HL-60 (cell line): ENCODE data around the gene FAM32A.

ENCODE experiments used
- DNase-seq, 2 experiments: peaks; one replicate each; pipeline ENCODE4 v3.0.0-alpha.2; 2010 to 2020; ENCODE audit warnings: low read depth in 1 of 2, low spot score in 1 of 2
- H3K27ac ChIP-seq: fragments of 250-450 bp; sonication (Bioruptor Pico); replicated peaks from 2 replicates; pipeline ENCODE4 v1.5.1; 2020; ENCODE audit warnings: mild to moderate bottlenecking, moderate library complexity
- H3K27me3 ChIP-seq: fragments of 250-450 bp; sonication (Bioruptor Pico); 2 replicates; pipeline ENCODE4 v1.5.1; 2021; ENCODE audit warnings: mild to moderate bottlenecking, moderate library complexity; ENCODE audit not compliant: insufficient read depth, poor library complexity, severe bottlenecking
- H3K4me3 ChIP-seq: replicated peaks from 2 replicates; pipeline ENCODE4 v1.5.1; 2011; ENCODE audit warnings: mild to moderate bottlenecking, control low read depth, low read length; ENCODE audit not compliant: insufficient read depth
- CTCF ChIP-seq: IDR thresholded peaks from one replicate; pipeline ENCODE4 v1.5.1; 2011; ENCODE audit warnings: low read length, control low read depth, inconsistent platforms; ENCODE audit not compliant: insufficient read depth
- GABPA ChIP-seq: IDR thresholded peaks from 2 replicates; pipeline ENCODE4 v1.6.1; 2012; ENCODE audit warnings: low read depth
- POLR2AphosphoS5 ChIP-seq: IDR thresholded peaks from 2 replicates; pipeline ENCODE4 v1.6.1; 2012; ENCODE audit warnings: low read depth
- REST ChIP-seq: IDR thresholded peaks from 2 replicates; pipeline ENCODE4 v1.6.1; 2012; ENCODE audit warnings: low read depth; ENCODE audit not compliant: insufficient replicate concordance
- SPI1 ChIP-seq: IDR thresholded peaks from 2 replicates; pipeline ENCODE4 v1.6.1; 2012; ENCODE audit warnings: low read depth, mild to moderate bottlenecking, borderline replicate concordance

Gene FAM32A

GRCh38 chr19:16223746-16224145 is 38.5 kb downstream of the FAM32A start:
- no peak for DNase-seq
- no peaks in the 10 kb centered on the region for H3K27me3 ChIP-seq
- H3K4me3 ChIP-seq = no peak overlapping the region
- TF ChIP-seq GABPA = no peak
- no peak for TF ChIP-seq SPI1
- TF ChIP-seq POLR2AphosphoS5 = no peak
- TF ChIP-seq CTCF = no peak
- no peak for TF ChIP-seq REST
- H3K27ac ChIP-seq = no peak overlapping the region

- H3K27me3 ChIP-seq = no peaks in the 10 kb centered on the region
- H3K4me3 ChIP-seq = no peak overlapping the region
- H3K27ac ChIP-seq = no peak overlapping the region
- DNase-seq = no peak
- TF ChIP-seq CTCF = no peak
- TF ChIP-seq SPI1 = no peak
Measured at GRCh38 chr19:16224293-16225045, 39.3 kb downstream of the FAM32A start.

GRCh38 chr19:16225279-16226183 is 40.3 kb downstream of the FAM32A start:
- Histone ChIP-seq H3K27ac (no peak overlapping the region), H3K27me3 (no peaks in the 10 kb centered on the region), H3K4me3 (no peak overlapping the region)
- no peak for DNase-seq
- TF ChIP-seq REST (no peak), GABPA (no peak), CTCF (no peak), POLR2AphosphoS5 (no peak), SPI1 (no peak)
